NK-92 treated with Interleukin-12 subunit alpha and Interleukin-12 subunit beta, amount 100 ng/mL, for 24 hours (cell line): ENCODE data around the gene NOL9.

Experiments
- DNase-seq: peaks from one replicate; lab custom pipeline; 2025; lab: John Stamatoyannopoulos, UW

Gene NOL9

GRCh38 chr1:6519935-6520671 is 34.2 kb downstream of the NOL9 start:
- DNase-seq, result no peak

GRCh38 chr1:6519491-6519934 is 34.8 kb downstream of the NOL9 start:
- no peak for DNase-seq

DNA sequence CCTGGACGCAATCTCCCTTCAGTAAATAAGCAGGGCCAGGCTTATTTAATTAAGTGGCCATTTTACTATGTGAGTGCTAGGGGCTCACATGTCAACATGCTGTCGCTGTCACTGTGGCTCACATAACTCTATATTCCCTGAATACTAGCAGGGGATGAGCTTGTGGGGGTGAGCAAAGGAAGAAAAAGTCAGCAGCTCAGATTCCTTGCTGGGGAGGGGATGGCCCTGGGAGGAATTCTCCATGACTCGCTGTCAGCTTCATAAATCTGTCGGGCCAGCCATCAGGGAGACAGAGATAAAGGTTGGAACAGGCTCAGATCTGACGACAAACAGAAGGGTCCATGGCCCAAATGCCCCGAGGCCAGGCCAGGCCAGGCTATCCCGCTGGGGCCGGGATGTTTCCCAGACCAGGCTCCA is 36.9 kb downstream of the NOL9 start:
- DNase-seq, result no peak

- no peak for DNase-seq
These were observed 38.5 kb downstream of the NOL9 start for GRCh38 chr1:6515771-6516170.

DNA sequence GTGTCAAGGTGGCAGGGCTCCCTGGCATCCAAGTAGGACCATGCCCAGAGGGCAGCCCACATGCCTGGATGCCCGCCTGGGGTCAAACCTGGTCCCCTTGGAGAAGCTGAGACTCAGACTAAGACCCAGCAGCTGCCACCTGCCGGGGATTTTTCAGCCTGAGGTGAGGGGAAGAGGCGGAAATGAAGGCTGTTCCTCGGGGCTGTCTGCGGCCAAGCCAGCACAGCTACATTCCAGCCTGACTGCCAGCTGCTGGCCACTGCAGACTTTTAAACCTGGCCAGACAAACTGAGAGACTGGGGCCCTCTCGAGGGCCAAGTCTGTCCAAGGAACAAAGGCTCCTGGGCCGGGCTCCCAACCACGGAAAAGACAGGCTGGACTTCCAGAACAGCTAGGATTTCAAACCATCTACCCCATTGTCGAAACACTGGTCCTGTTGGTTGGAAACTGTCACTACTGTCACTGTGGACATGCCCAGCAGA is 41.0 kb downstream of the NOL9 start:
- no peak for DNase-seq

DNA sequence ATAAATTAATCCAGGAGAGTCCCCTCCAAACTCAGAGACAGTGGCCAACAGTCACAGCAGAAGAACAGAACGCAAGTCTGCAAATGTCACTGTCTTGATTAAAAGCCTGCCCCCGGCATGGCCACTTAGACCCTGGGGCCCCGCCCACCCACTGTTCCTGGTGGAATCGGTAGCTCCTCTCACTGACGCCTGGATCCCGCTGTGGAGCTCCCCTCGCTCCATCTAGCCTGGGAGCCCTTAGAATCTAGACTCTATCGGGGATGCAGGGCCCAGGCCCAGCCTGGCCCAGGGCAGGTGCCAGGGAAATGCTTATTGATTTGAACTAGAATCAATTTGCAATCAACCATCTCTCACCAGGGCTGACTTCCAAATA is 41.4 kb downstream of the NOL9 start:
- DNase-seq, result no peak

DNA sequence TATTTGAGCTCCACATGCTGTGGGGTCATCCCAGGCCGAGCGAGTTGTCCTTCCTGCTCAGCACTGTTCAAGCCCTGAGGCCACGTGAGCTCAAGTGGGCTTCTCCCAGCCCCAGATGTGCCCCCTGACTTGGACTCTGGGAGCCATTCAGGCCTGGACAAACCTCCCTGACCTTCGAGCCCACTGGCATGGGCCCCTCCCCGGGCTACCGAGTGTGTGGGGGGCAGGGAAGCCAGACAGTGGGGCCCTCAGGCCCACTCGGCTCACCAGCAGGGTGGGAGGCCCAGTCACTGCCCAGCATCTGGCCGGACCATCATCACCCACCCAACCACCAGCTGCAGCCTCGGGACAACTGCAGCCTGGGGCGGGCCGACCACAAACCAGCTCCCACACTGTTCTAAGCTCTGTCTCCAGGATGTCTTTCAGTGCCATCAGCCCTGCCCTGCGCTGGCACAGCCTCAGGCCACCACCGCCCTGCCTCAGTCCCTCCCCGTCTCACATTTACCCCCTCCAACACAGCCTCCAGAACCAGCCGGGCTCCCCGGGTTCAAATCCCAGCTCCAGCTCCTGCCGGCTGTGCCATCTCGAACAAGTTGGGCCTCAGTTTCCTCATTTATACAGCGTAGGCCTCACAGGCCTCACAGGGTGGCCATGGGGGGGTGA is 41.9 kb downstream of the NOL9 start:
- DNase-seq, result no peak

DNA sequence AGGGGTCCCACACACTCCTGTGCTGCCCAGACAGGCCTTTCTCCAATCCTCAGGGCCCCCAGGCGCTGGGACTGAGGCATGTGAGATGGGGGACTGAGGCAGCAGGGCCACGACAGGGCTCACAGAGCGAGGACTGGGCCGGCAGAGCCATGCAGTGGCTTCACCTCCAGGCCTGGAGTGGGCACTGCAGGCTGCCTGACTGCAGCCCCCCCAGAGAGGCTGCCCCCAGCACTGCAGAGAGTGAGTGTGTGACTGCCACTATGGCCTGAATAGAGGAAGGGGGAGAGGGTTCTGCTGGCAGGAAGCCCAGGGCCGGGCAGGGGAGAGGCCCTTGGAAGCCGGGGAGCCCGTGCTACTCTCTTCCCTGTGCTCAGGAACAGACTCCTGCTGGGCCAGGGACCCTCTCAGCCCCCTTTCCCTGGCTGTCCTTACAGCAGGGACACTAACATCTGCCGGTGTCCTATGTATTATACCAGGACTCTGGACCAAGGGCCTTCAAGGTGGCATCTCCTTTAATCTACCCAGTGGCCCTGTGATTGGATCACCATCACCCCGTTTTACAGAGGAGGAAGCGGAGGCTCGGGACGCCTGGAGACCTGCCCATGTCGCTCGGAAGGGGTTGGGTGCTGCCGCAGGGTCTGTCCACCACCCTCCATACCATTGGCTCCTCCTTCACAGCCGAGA is 42.6 kb downstream of the NOL9 start:
- no peak for DNase-seq

DNA sequence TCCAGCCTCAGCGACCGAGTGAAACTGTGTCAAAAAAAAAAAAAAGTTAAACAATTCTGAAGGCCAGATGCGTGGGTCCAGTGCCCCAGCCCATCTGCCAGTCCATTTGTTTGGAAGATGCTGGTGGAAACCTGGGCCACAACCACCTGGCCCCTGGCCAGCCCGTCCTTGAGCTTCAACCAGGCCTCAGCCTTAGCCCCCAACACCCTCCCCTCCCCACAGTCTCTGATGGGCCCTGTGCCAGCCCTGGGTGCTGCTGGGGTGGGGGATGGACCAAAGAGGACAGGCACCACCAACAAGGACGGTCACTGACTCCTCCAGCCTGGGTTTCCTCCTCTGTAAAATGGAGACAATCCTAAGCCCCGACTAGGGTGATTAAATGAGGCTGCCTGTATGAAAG is 43.3 kb downstream of the NOL9 start:
- DNase-seq, result no peak

DNA sequence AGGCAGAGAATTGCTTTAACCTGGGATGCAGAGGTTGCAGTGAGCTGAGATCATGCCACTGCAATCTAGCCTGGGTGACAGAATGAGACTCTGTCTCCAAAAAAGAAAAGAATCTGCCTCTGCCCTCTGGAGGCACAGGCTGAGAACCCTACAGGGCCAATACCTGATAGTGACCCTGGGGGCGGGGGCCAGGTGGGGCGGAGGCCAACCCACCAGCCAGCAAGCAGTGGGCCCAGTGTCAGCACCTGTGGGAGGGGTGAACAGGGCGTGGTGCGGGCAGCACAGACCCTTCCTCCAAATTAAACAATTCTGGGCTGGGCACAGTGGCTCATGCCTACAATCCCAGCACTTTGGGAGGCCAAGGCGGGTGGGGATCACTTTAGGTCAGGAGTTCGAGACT is 43.8 kb downstream of the NOL9 start:
- no peak for DNase-seq

GRCh38 chr1:6509919-6510291 is 44.4 kb downstream of the NOL9 start:
- no peak for DNase-seq

DNA sequence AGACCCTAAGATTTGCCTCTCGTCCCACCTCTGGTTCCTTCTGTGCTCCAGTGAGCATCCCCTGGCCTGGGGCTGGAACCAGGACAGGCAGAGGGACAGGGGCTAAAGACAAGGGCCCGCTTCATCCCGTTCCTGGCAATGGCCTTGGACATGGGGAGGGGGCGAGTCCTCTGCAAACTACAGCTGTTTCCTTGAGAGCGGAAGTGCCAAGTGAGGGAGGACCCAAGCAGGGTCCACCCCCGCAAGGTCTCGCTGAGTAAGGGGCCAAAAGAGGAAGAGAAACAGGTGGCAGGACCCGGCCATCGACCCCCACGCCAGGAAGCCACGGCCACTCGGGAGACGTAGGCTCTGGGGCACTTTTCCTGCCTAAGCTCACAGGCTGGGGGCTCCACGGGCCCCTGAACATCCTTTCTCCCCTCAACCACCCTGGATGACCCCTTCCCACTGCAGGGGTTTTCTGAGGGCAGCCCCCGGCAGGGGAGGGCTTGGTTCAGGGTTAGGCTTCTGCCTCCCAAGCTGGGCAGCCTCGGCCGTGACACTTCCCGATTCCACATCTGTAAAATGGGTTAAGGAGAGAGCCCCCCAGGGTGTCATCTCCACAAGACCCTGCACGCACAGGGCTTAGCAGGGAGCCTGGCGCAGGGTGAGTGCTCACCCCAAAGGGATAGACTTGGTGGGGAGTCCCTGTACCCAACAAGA is 44.9 kb downstream of the NOL9 start:
- no peak for DNase-seq

DNA sequence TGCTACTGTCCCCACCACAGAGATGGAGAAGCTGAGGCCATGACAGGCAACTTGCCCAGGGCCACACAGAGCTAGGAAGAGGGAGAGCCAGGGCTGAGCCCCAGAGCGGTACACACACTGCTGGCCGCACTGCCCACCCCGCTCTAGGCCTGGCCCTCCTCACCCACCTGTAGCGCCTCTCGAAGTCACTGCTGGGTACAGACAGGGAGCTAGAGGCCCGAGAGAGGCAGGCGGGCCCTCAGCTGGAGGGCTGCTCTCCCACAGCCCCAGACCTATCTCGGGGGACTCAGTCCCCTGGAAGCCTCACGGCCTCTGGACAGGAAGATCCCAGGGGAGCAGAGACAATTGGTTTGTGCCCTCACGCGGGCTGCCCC is 45.5 kb downstream of the NOL9 start:
- no peak for DNase-seq

GRCh38 chr1:6508154-6508815 is 46.0 kb downstream of the NOL9 start:
- no peak for DNase-seq

- no peak for DNase-seq
These were observed 46.8 kb downstream of the NOL9 start for GRCh38 chr1:6507461-6507911.

DNA sequence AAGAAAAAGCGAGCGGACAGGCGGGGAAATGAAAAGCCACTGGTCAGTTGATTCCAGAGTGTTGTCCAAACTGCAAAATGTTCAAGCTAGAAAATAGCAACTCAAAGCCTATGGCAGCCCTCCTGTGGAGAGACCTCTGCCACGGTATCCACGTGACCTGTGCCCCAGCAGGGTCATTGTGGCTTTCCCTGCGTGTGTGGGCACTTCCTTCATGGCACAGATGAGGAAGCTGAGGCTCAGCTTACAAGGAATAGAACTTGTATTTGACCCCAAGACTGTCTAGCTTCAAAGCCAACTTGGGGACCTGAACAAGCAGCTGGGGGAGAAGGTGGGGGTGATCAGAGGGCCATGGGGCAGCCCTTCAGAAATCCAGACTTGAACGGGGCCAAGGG is 47.3 kb downstream of the NOL9 start:
- DNase-seq, result no peak

DNA sequence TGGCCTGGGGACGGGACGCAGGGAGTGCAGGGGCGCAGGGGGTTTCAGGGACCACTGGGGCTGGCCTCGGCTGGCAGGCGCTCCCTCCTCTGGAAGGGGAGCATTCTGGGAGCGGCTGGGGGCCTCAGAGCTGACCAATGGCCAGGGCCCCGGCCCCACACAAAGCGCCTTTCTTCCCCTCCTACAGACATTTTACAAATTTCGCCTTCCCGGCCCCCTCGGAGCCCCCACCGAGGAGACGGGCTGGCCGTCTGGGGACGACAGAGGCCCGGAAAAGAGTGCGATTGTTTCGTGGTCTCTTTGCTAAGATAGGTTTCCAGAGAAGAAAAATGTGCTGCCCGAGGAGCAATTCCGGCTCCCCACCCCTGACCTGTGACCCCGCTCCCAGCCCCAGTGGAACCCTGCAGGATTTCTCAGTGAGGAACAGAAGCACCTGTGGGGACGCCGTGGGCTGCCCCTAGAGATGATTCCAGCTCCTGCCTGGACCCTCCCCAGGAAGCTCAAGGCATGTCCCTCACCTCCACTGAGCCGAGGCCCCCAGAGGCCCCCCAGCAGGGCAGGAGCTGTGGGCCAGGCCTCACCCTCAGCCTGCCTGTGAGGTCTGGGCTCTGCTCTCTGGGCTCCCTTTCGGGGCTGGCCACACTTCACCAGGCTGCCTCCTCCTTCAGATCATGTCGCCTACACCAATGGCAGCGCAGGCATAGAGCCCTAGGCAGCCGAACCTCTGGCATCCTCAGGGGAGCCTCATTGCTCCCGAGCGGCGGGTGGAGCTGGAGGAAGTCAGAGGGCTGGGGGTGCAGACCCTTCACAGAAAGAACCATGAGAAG is 47.9 kb downstream of the NOL9 start:
- no peak for DNase-seq

DNA sequence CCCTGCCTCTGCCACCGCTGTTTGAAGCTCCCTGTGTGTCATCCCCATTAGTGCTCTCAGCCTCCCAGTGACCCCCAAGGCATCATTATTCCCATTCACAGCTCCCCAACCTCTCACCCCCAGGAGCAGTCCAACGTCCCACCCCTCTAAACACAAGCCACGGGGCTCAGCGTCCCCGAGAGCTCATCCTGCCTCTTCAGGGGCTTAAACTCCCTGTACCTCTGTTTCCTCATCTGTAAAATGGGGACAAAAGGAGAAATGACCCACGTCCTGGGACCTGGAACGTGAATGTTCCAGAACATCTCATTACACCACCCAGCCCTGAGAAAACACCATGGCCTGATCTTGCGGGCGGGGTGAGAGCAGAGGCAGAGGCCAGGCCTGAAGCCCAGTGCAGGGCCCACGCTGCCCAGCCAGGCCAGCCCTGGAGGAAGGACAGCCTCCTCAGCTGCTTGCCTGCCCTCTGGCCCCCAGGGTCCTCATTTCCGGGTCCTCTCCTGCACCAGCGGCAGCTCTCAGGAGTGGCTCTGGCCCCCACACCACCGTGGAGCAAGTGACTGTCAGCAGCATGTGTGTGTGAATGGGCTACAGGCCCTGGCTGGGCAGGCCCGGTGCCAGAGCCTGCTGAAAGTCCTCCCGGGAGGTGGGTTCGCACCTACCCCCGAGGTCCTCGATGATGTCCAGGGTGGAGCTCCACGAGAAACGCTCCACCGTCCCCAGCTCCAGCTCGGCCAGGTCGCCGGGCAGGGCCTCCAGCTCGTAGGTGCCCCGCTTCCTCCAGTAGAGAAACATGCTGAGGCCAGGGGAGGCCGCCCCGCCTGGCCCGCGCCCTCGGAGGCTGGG is 48.7 kb downstream of the NOL9 start:
- DNase-seq, result no peak

DNA sequence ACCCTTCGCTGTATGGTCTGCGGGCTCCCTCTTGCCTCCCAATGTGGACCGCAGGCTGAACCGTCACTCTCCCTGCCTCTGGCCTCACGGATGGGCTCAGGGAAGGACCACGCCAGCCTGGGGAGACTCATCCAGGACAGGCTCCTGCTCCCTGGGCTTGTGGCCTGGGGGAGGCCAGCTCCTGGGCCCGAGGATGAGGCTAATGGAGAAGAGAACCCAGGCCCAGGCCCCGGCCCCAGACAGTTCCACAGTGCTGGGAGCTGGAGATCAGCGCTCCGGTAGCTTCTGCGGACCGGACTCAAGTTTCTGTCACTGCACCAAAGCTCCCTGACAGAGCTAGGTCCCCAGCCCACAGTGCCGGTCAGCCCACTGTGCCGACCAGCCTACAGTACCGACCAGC is 49.4 kb downstream of the NOL9 start:
- no peak for DNase-seq
